HG02840 (cell line): ENCODE data around the gene FRMD4B.

Experiments
- ATAC-seq: cut with Tn5 transposase; IDR thresholded peaks from one replicate; pipeline ENCODE4 v1.9.1; 2021; ENCODE audit warnings: mild to moderate bottlenecking, moderate library complexity, moderate number of reproducible peaks; ENCODE audit not compliant: unreplicated experiment, low FRiP score

FRMD4B gene

DNA sequence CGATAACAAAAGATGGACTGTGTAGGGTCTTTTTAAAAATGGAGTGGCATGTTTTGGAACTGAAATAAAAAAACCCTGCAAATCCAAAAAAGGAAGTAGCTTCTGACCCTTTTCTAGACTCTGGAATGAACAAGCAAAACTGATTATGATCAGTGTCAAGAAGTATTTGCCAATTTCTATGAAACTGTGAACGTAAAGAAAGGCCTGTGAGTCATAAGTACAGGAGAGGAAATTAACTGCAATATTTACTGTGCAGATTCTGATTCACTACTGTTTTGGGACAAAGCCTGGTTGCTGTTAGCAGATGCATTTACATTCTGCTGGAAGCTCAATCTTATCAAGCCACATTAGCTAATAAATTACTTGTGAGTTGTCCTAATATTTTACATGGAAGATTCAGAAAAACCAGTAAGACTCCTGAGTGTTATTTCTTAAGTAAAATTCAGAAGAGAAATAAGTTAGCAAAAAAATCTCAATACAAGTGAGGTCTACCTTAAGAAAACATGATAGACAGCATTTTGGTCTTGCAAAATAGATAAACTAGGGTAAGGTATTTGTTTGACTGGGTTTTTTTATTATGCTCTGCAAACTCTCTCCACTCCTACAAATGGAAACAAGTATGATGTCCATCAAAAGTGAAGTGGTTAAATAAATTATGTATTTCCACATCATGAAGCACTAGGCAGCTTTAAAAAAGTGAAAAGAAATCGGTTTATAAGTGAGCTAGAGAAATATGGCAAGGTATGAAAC lies 173.3 kb downstream of the FRMD4B start:
- ATAC-seq, result peak; percentile 61

DNA sequence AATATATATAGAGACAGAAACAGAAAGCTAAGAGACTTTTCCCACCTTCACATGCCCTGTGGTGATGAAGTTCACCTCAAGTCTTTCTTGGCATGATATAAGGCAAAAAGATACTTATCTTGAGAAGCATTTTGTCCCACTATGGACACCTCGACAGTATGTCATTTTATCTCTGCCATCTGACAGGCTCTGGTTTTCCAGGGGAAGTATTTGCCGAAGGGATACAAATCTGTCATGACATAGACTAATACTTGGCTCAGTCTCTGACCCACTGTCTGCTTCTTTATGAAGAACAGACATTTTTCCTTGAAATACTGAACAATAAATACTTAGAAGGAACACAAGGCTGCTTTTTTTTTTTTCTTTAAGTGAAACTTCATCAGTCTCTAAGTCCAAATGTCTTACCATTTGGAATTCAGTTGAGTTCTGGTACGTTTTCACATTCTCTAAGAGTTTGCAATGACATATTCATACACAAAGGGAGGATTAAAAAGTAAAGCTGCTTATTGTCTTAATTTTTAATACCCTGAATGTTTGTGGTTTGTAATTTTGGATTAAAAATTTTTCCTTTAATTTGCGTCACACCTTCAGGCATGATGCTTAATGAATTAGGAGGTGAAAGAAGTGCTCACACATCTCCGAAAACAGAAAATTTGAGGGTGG lies 175.7 kb downstream of the FRMD4B start:
- no peak for ATAC-seq

DNA sequence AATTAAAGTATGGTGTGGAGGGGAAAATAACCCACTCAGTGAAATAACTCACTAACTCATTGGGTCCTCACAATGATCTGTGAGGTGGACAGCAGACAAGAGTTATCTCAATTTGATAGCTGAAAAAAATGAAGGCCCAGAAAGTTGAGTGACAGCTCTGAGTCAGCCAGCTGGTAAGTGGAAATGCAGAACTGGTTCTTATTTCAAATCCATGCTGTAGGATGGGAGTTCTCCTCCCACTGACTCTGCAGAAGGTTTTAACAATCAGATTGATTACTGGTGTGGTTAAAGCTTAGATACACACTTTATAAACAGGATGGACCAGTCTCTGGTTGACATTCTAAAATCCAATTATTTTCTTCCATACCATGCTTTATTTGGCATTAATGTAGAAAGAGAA lies 176.5 kb downstream of the FRMD4B start:
- ATAC-seq, result no peak

DNA sequence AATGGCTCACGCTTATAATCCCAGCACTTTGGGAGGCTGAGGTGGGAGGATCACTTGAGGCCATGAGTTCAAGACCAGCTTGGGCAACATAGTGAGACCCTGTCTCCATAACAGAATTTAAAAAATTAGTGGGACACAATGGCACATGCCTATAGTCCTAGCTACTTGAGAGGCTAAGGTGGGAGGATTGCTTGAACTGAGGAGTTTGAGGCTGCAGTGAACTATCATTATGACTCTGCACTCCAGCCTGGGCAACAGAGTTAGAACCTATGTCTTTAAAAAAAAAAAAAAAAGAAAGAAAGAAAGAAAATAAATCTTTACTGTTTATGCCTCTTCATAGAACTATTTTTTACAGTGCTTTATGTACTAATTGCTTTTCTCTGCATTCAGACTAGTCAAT lies 178.9 kb downstream of the FRMD4B start:
- ATAC-seq, result no peak

DNA sequence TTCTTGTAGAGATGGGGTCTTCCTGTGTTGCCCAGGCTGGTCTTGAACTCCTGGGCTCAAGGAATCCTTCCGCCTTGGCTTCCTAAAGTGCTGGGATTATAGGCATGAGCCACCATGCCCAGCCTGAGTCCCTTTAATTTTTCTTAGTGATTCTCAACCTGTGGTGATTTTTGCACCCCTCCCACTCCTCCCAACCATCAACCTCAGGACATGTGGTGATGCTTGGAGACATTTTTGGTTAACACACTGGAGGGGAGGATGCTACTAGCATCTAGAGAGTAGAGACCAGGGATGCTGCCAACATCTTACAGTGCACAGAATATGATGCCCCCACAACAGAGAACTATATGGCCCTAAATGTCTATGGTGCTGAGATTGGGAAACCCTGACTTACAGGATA lies 180.5 kb downstream of the FRMD4B start:
- ATAC-seq, result no peak

DNA sequence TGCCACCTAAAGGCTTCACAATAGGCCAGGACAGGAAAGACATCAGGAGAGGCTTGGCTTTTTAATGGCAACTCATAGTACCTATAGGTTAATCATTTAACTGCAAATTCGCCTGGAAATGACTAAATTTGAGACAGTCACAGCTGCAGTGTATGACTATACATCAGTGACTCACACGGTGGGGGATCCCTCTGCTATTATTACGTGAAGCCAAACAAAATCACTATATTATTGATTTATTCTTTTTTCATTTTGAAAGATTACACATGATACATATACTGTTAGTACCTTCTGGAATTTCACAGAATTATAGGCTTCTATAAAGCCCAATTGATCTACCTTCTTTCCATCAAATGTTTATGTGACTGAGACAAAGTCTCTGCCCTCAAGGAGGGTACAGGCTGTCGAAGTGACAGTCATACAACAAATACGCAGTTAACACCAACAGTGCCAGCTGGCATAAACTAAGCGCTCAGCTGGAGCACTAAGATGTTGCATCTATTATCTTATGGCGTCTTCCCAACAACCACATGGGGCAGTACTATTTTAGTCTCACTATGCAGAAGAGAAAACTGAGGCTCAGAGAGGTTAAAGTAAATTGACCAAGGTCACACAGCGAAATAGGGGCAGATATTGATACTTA lies 181.5 kb downstream of the FRMD4B start:
- peak; percentile 95 for ATAC-seq

DNA sequence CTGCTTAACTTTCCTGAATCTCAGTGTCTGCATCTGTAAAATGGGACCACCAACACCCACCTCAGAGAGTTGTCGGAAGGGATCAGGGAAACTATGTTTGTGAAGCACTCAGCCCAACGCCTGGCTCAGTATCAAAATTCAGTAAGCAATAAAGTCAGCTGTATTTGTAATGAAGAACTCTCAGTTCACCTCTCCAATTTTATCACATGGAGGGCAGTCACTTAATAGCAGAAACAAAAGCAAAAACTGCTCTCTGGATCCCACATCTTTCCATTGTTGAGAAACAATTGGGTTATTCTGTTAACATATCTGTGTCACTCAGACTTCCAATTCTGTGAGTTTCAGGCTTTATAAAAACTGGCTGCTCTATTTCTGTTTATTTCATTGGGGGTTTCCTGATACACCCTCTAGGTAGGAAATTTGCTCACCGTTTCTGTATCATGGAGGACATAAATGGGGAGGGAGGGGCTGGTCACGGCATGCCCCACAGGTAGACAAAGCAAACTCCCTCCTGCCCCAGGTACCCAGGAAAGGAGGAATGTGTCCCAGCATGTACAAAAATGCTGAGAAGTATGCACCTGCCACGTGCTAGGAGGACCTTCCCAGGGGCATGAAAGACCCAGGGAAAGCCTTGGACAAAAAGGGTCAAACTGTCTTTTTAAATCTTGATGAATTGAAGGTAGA lies 182.1 kb downstream of the FRMD4B start:
- ATAC-seq, result peak; percentile 1

DNA sequence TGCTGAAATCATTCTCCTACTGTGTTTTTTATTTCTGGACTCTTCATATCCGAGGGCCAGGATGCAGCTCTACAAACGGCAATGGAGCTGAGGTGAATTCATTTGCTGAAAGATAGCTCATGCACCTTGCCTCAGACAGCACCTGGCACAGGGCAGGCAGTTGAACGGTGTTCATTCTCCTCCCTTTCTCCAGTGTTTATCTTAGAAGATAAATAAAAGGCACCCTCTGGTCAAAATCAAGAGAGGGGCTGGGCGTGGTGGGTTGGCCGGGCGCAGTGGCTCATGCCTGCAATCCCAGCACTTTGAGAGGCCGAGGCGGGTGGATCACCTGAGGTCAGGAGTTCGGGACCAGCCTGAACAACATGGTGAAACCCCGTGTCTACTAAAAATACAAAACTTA lies 184.2 kb downstream of the FRMD4B start:
- ATAC-seq, result no peak

DNA sequence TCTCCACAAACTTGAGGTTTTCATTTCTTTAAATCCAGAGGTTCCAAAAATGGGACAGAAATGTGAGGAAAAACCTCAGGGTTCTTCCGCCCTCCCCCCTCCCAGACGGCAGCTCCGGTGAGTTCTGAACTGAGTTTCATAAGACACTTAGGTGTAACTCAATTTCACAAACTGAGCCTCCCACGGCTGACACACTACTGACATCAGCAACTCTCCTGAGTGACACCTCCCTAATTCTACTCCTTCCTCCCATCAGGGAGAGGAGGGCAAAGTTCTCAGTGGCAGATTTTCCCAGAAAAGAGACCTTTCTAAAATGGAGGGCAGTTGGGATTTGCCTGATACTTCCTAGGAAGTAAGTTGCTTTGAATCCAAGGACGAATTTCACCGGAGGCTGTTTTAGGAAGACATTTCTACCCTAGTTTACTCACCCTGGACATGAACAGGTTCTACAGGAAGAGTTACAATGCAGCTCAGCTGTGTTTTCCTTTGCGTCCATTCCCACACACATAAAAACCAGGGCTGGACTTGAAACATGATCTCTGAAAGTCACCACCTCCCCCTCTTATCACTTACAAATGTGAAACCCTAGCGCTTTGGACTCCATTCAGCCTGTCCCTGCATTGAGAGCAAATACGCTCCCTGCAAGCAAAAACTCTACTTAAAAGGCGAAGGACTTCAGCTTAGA lies 185.4 kb downstream of the FRMD4B start:
- ATAC-seq, result no peak

DNA sequence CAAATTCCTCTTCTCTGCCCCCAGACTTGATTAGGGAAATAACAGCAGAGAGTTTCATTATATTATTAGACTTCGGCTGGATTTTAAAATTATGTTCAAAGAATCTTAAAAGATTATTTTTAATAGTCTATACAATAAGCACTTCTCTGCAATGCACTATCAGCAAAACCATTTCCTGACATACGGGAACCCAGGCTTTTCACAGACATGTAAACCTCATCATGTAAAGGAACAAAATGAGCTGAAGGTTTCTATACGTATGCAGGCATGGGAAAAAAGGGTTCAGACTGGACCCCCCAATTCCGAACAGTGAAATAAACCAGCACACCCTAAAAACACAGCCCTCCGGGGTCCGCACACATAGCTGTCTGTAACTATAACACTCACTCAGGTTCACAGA lies 185.9 kb downstream of the FRMD4B start:
- no peak for ATAC-seq

DNA sequence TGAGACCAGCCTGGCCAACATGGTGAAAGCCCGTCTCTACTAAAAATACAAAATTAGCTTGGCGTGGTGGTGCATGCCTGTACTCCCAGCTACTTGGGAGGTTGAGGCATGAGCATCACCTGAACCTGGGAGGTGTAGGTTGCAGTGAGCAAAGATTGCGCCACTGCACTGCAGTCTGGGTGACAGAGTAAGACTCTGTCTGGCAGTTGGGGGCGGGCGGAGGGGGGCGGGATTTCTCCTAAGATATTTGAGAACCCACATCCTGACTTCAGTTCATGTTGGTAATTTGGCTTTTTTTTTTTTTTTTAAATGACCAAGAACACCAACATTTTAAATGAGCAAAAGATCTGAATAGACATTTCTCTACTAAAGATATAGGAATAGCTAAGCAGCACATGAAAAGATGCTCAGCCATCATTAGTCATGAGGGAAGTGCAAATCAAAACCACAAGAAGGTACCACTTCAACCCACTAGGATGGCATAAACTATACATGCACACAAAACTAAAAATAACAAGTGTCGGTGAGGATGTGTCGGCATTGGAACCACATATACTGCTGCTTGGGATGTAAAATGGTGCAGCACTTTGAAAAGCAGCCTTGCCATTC lies 187.9 kb downstream of the FRMD4B start:
- no peak for ATAC-seq

DNA sequence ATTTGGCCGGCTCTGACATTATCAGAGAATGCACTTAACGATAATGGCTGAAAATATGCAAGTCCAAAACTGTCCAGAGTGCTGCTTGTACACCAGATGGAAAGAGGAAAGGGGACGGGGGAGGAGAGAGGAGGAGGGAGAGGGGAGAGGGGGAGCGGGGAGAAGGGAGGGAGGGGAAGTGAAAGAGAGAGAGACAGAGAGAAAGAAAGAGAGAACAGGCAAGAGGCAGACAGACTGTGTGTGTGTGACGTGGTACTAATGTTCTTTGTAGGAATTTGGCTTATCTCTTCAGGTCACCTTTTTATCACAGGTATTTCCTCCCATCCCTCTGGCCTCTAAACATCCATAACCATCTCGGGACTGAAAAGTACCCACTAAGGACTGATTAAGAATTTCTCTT lies 188.4 kb downstream of the FRMD4B start:
- no peak for ATAC-seq

DNA sequence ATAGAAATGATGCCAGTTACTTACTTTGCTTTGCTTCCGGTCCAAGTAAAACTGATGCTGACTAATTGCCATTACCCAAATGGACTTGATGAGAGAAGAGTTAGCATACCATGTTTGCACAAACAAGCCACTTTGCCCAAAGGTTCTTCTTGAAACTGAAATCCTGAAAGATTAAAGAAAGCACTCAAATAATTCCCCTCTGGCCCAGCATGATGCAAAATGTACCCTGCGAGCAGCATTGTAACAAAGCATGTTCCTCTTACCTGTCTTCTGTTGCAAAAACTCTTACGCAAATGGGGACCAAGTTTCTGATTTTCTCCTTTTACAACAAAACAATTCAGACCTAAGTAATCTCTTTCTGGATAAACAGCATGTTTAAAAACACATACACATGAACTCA lies 189.0 kb downstream of the FRMD4B start:
- ATAC-seq, result no peak

DNA sequence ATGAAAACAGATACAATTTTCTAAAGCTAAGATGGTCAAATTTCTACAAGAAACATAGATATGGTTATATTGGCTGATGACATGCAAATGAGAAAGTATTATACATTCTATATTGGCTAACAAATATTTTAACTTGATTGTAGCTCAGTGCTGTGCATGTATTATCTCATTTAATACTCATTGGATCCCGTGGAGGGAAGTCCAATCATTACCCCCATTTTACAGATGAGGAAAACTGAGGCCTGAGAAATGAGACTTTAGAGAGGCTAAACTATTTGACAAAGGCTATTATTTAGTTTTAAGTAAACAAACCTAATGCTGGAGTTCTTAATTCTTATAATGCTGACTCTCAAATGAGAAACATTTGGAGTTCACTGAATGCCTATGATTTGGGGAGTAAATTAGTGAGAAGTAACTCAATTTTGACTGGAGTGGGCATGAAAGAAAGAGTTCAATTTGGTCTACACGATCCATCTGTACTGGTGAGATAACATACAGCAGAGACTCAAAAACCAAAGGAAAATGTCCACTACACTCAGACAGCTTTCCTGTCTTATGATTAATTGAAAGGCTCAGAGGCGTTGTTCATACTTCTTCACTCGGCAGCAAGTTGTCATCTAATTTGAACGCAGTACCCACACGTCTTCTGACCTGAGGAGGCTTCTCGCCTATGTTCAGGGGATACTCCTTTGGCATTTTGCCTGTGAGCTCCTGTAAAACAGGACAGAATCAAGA lies 191.3 kb downstream of the FRMD4B start:
- no peak for ATAC-seq

DNA sequence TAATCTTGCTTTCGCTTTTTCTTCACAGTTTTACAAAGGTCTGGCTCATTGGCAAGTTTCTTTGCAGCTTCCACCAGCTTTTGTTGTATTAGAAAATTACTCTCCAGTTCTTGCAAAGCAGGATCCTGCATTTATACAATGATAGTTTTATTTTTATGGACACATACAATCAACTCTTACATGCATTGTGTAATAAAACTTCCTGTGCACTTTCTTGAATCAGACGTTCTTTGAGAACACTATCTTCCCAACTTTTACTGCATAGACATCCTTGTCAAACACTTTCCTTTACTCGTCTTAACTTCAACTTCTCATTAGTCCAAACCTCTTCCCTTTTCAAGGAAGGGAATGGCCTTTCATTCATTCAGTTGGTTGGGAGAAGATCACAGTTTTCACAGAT lies 192.1 kb downstream of the FRMD4B start:
- no peak for ATAC-seq

DNA sequence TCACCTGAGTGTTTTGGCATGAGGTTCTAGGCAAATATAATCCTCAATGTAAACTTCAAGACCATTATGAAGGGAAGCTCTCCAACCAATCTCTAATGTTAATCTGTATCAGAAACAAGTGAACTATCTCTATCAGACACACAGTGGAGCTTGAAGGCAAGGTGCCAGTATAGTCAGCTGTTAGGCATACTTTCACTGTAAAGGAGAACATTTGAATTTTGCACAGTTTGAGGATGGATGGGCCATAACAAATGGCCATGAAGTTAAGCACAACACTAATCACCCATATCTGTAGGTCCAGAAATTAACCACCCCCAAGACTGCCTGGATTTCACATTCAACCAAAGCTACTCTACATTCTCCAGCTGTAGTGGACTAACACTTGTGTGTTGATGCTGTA lies 194.4 kb downstream of the FRMD4B start:
- ATAC-seq, result no peak

DNA sequence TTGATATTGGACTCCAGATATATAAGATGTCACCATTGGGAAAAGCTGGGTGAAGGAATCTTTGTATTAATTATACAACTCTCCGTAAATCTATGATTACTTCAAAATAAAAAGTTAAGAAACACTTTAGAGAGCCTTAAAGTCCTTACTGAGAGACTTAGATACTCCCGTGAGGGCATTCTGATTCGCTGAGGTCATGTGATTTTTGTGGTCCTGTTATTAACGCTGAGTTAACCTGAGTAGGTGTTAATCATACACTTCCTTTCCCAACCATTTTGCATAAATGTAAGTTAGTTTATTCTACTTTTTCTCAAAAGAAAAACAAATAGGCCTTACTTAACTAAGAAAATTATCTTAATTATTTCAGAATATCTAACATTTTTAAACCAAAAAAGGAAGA lies 196.4 kb downstream of the FRMD4B start:
- ATAC-seq, result no peak

DNA sequence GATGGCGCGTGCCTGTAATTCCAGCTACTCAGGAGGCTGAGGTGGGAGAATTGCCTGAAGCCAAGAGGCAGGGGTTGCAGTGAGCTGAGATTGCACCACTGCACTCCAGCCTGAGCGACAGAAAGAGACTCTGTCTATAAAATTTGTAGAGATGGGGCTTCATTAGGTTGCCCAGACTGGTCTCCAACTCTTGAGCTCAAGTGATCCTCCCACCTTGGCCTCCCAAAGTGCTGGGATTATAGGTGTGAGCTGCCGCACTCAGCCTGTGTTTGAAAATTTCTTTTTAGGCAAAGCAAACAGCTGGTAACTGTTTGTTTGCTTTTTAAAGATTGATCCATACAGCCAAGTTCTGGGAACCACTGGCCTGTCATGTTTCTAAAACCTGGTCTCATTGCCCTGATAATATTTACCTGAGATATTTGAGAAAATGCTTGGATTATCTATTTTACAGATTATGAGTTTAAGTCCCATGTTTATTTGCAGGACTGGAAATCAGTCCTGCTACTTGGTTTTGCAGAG lies 199.3 kb downstream of the FRMD4B start:
- no peak for ATAC-seq

DNA sequence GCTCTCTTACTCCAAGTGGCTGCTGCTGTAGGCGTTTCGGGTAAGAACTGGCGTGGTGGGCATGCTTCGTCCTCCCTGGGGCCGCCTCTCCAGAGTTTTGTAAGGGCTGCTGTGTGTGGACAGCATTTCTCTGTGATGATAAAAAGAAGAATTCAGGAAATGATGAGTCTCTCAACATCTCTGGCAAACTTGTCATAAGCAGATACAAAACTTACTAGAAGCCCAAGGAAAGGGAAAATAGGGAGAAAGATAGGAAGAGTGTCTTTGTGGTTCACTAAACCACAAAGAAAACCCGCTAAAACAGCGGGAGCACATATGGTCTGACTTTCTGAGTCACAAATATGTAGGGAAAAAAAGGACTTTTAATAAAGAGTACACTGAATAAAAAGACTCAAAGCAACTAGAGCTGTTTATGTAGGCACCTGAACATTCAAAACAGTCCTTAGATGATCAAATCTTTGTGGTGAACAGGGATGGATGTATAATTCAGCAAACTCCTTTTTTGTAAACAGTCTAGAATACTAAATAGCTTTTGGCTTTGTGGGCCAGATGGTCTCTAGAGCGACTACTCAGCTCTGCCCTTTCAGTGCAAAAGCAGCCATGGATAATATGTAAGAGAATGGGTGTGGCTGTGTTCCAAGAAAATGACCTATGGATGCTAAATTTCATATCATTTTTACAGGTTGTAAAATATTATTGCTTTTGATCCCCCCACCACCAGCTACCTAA lies 203.1 kb downstream of the FRMD4B start:
- ATAC-seq, result no peak
